ENCODE data around the gene SH3GL2.

The SH3GL2 gene

GRCh38 chr9:17632994-17633393 lies 54.1 kb downstream of the SH3GL2 start:
- Histone ChIP-seq H2AFZ (ENCODE audit: low read length) (no peak overlapping the region), H4K20me1 (ENCODE audit: insufficient read depth, low read length, poor library complexity, severe bottlenecking) (no peaks in the 10 kb centered on the region), H3K79me2 (ENCODE audit: insufficient read depth, low read length) (no peaks in the 10 kb centered on the region), H3K9ac (ENCODE audit: low read depth, low read length, poor library complexity, severe bottlenecking) (no peak overlapping the region), H3K9me2 (replicated peaks; ENCODE audit: low read depth, low read length) (no peaks in the 10 kb centered on the region), H3K36me3 (ENCODE audit: insufficient read depth, low read length) (no peaks in the 10 kb centered on the region), H3K9me3 (ENCODE audit: insufficient read depth, low read depth, low read length) (no peaks in the 10 kb centered on the region), H3K4me2 (ENCODE audit: low read depth, low read length, poor library complexity, severe bottlenecking) (no peak overlapping the region), H3K4me1 (ENCODE audit: insufficient read depth, low read length, poor library complexity, severe bottlenecking) (no peaks in the 10 kb centered on the region), H3K27me3 (ENCODE audit: insufficient read depth, low read length, poor library complexity, severe bottlenecking) (no peaks in the 10 kb centered on the region), H3F3A (ENCODE audit: low read depth) (no peaks in the 10 kb centered on the region), H3K4me3 (ENCODE audit: low read length, poor library complexity, severe bottlenecking) (no peak overlapping the region)
- TF ChIP-seq EZH2phosphoT487 (IDR thresholded peaks at IDR 0.05; ENCODE audit: borderline replicate concordance): no peak
- TF ChIP-seq, protein P1, sequence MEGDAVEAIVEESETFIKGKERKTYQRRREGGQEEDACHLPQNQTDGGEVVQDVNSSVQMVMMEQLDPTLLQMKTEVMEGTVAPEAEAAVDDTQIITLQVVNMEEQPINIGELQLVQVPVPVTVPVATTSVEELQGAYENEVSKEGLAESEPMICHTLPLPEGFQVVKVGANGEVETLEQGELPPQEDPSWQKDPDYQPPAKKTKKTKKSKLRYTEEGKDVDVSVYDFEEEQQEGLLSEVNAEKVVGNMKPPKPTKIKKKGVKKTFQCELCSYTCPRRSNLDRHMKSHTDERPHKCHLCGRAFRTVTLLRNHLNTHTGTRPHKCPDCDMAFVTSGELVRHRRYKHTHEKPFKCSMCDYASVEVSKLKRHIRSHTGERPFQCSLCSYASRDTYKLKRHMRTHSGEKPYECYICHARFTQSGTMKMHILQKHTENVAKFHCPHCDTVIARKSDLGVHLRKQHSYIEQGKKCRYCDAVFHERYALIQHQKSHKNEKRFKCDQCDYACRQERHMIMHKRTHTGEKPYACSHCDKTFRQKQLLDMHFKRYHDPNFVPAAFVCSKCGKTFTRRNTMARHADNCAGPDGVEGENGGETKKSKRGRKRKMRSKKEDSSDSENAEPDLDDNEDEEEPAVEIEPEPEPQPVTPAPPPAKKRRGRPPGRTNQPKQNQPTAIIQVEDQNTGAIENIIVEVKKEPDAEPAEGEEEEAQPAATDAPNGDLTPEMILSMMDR (conservative IDR thresholded peaks at IDR 0.05; ENCODE audit: low read length): no peak

GRCh38 chr9:17635115-17635890 lies 56.4 kb downstream of the SH3GL2 start:
- H3K27me3 ChIP-seq (ENCODE audit: insufficient read depth, low read length, poor library complexity, severe bottlenecking): no peaks in the 10 kb centered on the region
- no peaks in the 10 kb centered on the region for H3F3A ChIP-seq (ENCODE audit: low read depth)
- no peaks in the 10 kb centered on the region for H3K36me3 ChIP-seq (ENCODE audit: insufficient read depth, low read length)
- no peaks in the 10 kb centered on the region for H4K20me1 ChIP-seq (ENCODE audit: insufficient read depth, low read length, poor library complexity, severe bottlenecking)
- H3K9me3 ChIP-seq (ENCODE audit: insufficient read depth, low read depth, low read length): no peaks in the 10 kb centered on the region
- no peaks in the 10 kb centered on the region for H3K4me1 ChIP-seq (ENCODE audit: insufficient read depth, low read length, poor library complexity, severe bottlenecking)
- TF ChIP-seq, protein P1 (conservative IDR thresholded peaks at IDR 0.05; ENCODE audit: low read length): no peak
- no peak for TF ChIP-seq EZH2phosphoT487 (IDR thresholded peaks at IDR 0.05; ENCODE audit: borderline replicate concordance)
- H3K4me2 ChIP-seq (ENCODE audit: low read depth, low read length, poor library complexity, severe bottlenecking): no peak overlapping the region
- H3K79me2 ChIP-seq (ENCODE audit: insufficient read depth, low read length): no peaks in the 10 kb centered on the region
- H2AFZ ChIP-seq (ENCODE audit: low read length): no peak overlapping the region
- H3K9me2 ChIP-seq (replicated peaks; ENCODE audit: low read depth, low read length): no peaks in the 10 kb centered on the region
- H3K9ac ChIP-seq (ENCODE audit: low read depth, low read length, poor library complexity, severe bottlenecking): no peak overlapping the region
- no peak overlapping the region for H3K4me3 ChIP-seq (ENCODE audit: low read length, poor library complexity, severe bottlenecking)

GRCh38 chr9:17636349-17636748 lies 57.5 kb downstream of the SH3GL2 start:
- Histone ChIP-seq H3K79me2 (ENCODE audit: insufficient read depth, low read length) (no peaks in the 10 kb centered on the region), H3K9me2 (replicated peaks; ENCODE audit: low read depth, low read length) (no peaks in the 10 kb centered on the region), H3K4me2 (ENCODE audit: low read depth, low read length, poor library complexity, severe bottlenecking) (no peak overlapping the region), H3K4me3 (ENCODE audit: low read length, poor library complexity, severe bottlenecking) (no peak overlapping the region), H3K4me1 (ENCODE audit: insufficient read depth, low read length, poor library complexity, severe bottlenecking) (no peaks in the 10 kb centered on the region), H3F3A (ENCODE audit: low read depth) (no peaks in the 10 kb centered on the region), H4K20me1 (ENCODE audit: insufficient read depth, low read length, poor library complexity, severe bottlenecking) (no peaks in the 10 kb centered on the region), H3K9me3 (ENCODE audit: insufficient read depth, low read depth, low read length) (no peaks in the 10 kb centered on the region), H2AFZ (ENCODE audit: low read length) (no peak overlapping the region), H3K27me3 (ENCODE audit: insufficient read depth, low read length, poor library complexity, severe bottlenecking) (no peaks in the 10 kb centered on the region), H3K9ac (ENCODE audit: low read depth, low read length, poor library complexity, severe bottlenecking) (no peak overlapping the region), H3K36me3 (ENCODE audit: insufficient read depth, low read length) (no peaks in the 10 kb centered on the region)
- TF ChIP-seq, protein P1 (conservative IDR thresholded peaks at IDR 0.05; ENCODE audit: low read length): no peak
- no peak for TF ChIP-seq EZH2phosphoT487 (IDR thresholded peaks at IDR 0.05; ENCODE audit: borderline replicate concordance)
